Type B pancreatic cell (in vitro differentiated cells): ENCODE data around the gene FADS2. TPM values are rescaled to one million over a fixed set of nuclear protein-coding genes. Genes with fewer than 3 reads are reported as not detected.

Experiments
- DNase-seq: peaks from one replicate; pipeline ENCODE4 v3.0.0; 2021; ENCODE audit warnings: mixed read lengths; ENCODE audit not compliant: unreplicated experiment; ENCODE audit errors: extremely low spot score
- H3K27ac Mint-ChIP-seq: 2 replicates; pipeline ENCODE4 v1.8.0; 2021; ENCODE audit warnings: mild to moderate bottlenecking, mixed read lengths
- H3K27me3 Mint-ChIP-seq: 2 replicates; pipeline ENCODE4 v1.8.0; 2021; ENCODE audit warnings: mixed read lengths
- H3K36me3 Mint-ChIP-seq: 2 replicates; pipeline ENCODE4 v1.8.0; 2021; ENCODE audit warnings: mixed read lengths
- H3K4me1 Mint-ChIP-seq: one replicate; pipeline ENCODE4 v1.8.0; 2021; ENCODE audit warnings: mixed read lengths; ENCODE audit not compliant: unreplicated experiment
- H3K4me3 Mint-ChIP-seq: 2 replicates; pipeline ENCODE4 v1.8.0; 2021; ENCODE audit warnings: mild to moderate bottlenecking, mixed read lengths
- H3K9me3 Mint-ChIP-seq: 2 replicates; pipeline ENCODE4 v1.8.0; 2021; ENCODE audit warnings: mixed read lengths
- CTCF ChIP-seq: fragments of 200-600 bp; sonication (generic); conservative IDR thresholded peaks from 2 replicates; pipeline ENCODE4 v1.5.0; 2021; ENCODE audit warnings: antibody characterized with exemption, mild to moderate bottlenecking
- total RNA-seq: library from RNA; stranded (reverse); gene quantifications from 2 replicates; pipeline ENCODE4 v1.2.1, GENCODE V29; 2021; ENCODE audit warnings: low replicate concordance

The FADS2 gene
- total RNA-seq, 1 donor from 2014 or later = 205 TPM

- Mint-ChIP-seq H3K27me3 (no peaks in the 10 kb centered on the region), H3K4me3 (peak overlapping the region; percentile 72), H3K9me3 (no peaks in the 10 kb centered on the region), H3K36me3 (peaks cover 8% of the 10 kb centered on the region), H3K27ac (no peak overlapping the region), H3K4me1 (peaks cover 39% of the 10 kb centered on the region)
- no peak for TF ChIP-seq CTCF
- no peak for DNase-seq
These were observed 4.1 kb downstream of the FADS2 start for GRCh38 chr11:61832207-61832606.

GRCh38 chr11:61832754-61833153 is 4.7 kb downstream of the FADS2 start:
- Mint-ChIP-seq H3K4me1 (peaks cover 38% of the 10 kb centered on the region), H3K27ac (no peak overlapping the region), H3K27me3 (no peaks in the 10 kb centered on the region), H3K9me3 (no peaks in the 10 kb centered on the region), H3K36me3 (peaks cover 8% of the 10 kb centered on the region), H3K4me3 (no peak overlapping the region)
- no peak for DNase-seq
- no peak for TF ChIP-seq CTCF

GRCh38 chr11:61833471-61833870 is 5.4 kb downstream of the FADS2 start:
- H3K36me3 Mint-ChIP-seq = peaks cover 8% of the 10 kb centered on the region
- no peaks in the 10 kb centered on the region for H3K27me3 Mint-ChIP-seq
- no peak for TF ChIP-seq CTCF
- H3K27ac Mint-ChIP-seq = no peak overlapping the region
- no peaks in the 10 kb centered on the region for H3K9me3 Mint-ChIP-seq
- DNase-seq = no peak
- H3K4me1 Mint-ChIP-seq = peaks cover 38% of the 10 kb centered on the region
- H3K4me3 Mint-ChIP-seq = no peak overlapping the region

GRCh38 chr11:61833926-61834277 is 5.8 kb downstream of the FADS2 start:
- DNase-seq = no peak
- no peaks in the 10 kb centered on the region for H3K9me3 Mint-ChIP-seq
- no peaks in the 10 kb centered on the region for H3K27me3 Mint-ChIP-seq
- no peak for TF ChIP-seq CTCF
- no peak overlapping the region for H3K4me3 Mint-ChIP-seq
- peaks cover 38% of the 10 kb centered on the region for H3K4me1 Mint-ChIP-seq
- no peak overlapping the region for H3K27ac Mint-ChIP-seq
- H3K36me3 Mint-ChIP-seq = peaks cover 11% of the 10 kb centered on the region

- H3K4me1 Mint-ChIP-seq = peaks cover 35% of the 10 kb centered on the region
- DNase-seq = no peak
- no peaks in the 10 kb centered on the region for H3K9me3 Mint-ChIP-seq
- TF ChIP-seq CTCF = no peak
- H3K27ac Mint-ChIP-seq = no peak overlapping the region
- no peak overlapping the region for H3K4me3 Mint-ChIP-seq
- H3K27me3 Mint-ChIP-seq = no peaks in the 10 kb centered on the region
- H3K36me3 Mint-ChIP-seq = peaks cover 16% of the 10 kb centered on the region
These were observed 6.4 kb downstream of the FADS2 start for GRCh38 chr11:61834278-61835048.
